Vagina (tissue), 2 donors: ENCODE measurements around the gene TPM4.

ENCODE experiments used
- CTCF ChIP-seq, 3 experiments: fragments of 450-650 bp in 2 of 3; fragments of 200-600 bp in 1 of 3; sonication (generic) in 1 of 3; IDR thresholded peaks; one replicate each; pipeline ENCODE4 v1.5.1; 2017 to 2019; ENCODE audit warnings: antibody characterized with exemption in 3 of 3, mild to moderate bottlenecking in 2 of 3, moderate library complexity in 2 of 3
- POLR2A ChIP-seq, 2 donors: fragments of 450-650 bp; IDR thresholded peaks; one replicate each; pipeline ENCODE4 v1.6.1; 2017; ENCODE audit warnings: antibody characterized with exemption in 2 of 2, mild to moderate bottlenecking in 2 of 2, moderate library complexity in 2 of 2
- POLR2AphosphoS5 ChIP-seq, 2 donors: sonication (generic); formaldehyde crosslinking; IDR thresholded peaks; one replicate each; pipeline ENCODE4 v1.9.0; 2017; ENCODE audit warnings: antibody characterized with exemption in 2 of 2, mild to moderate bottlenecking in 2 of 2, low read depth in 1 of 2; ENCODE audit not compliant: insufficient read depth in 1 of 2

- TF ChIP-seq CTCF (IDR thresholded peaks at IDR 0.05) (no peak), POLR2AphosphoS5 (IDR thresholded peaks at IDR 0.05; ENCODE audit: insufficient read depth in 1 of 2, low read depth in 1 of 2) (no peak), POLR2A (IDR thresholded peaks at IDR 0.05) (no peak)
Observed at GRCh38 chr19:16032509-16033135, 43.7 kb upstream of the TPM4 start.
